ENCODE data around the gene SLCO4A1.

The SLCO4A1 gene

DNA sequence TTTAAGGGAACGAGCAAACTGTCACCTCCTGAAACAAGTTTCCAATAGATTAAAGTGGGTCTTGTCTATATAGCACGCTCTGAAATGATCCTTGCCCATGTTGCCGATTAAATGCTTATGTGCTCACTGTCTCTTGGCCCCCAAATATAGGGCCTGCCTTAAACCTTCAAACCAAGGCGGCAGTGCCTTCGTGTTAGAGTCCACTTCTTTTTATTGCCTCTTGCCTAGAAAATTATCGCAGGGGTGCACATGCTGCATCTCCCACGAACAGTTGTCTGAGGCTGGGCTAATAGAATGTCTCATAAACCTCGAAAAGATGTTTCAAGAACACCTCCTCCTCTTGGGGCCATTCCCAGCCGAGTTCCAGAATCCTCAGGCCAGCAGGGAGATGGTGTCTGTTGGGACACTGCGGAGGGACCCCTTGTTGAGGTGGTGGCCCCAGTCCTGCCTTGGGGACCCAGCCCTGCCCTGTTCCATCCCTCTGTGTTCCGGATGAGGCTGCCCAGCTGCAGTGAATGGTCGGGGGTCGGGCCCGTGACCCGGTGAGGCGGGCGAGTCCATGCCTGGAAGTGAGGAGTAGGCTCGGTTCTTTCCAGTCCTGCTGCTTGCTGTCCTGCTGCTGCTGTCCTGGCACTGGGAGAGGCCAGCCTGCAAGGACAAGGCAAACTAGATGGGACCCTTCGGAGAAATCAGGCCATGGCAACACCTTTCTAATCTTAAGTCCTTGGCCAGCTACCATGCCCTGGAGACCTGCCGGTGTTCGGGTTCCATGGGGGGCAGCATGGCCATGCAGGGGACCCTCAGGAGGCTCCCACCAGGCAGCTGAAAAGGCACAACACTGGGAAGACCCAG lies 34.7 kb upstream of the SLCO4A1 start:
- no peak for DNase-seq (ENCODE audit: low read depth in 2 of 2)

DNA sequence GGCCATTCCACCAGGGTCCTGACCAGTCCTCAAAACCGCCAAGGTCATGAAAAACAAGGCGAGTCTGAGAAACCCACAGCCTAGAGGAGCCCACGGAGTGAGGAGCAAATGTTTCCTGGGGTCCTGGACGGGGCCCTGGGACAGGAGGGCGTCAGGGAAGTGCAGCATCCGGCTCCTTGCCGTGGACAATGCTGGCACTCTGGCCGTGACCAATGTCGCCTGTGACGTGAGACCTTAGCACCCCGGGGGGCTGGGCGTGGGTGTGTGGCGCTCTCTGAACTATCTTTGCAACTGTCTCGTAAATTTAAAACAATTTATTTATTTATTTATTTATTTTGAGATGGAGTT lies 34.1 kb upstream of the SLCO4A1 start:
- no peak for DNase-seq (ENCODE audit: low read depth in 2 of 2)

DNA sequence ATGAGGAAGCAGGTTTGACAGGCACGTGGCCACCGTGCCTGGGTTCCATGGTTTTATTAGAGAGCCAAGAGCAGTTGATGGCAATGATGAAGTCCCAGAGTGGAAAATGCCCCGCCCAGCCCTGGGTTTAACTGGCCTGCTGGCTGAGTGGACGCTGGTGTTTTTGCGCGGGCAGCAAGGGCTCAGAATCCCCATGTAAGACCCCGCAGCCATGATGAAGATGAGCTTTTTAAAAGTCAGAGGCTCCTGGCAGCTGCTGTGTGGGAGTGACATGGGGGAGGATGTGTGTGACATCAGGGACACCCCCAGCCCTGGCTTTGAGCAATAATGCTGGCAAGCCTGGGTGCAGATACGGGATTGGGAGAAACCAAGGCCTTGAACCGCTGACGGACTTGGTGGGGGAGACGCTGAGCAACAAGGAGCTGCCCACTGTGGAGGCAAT lies 33.0 kb upstream of the SLCO4A1 start:
- no peak for DNase-seq (ENCODE audit: low read depth in 2 of 2)

DNA sequence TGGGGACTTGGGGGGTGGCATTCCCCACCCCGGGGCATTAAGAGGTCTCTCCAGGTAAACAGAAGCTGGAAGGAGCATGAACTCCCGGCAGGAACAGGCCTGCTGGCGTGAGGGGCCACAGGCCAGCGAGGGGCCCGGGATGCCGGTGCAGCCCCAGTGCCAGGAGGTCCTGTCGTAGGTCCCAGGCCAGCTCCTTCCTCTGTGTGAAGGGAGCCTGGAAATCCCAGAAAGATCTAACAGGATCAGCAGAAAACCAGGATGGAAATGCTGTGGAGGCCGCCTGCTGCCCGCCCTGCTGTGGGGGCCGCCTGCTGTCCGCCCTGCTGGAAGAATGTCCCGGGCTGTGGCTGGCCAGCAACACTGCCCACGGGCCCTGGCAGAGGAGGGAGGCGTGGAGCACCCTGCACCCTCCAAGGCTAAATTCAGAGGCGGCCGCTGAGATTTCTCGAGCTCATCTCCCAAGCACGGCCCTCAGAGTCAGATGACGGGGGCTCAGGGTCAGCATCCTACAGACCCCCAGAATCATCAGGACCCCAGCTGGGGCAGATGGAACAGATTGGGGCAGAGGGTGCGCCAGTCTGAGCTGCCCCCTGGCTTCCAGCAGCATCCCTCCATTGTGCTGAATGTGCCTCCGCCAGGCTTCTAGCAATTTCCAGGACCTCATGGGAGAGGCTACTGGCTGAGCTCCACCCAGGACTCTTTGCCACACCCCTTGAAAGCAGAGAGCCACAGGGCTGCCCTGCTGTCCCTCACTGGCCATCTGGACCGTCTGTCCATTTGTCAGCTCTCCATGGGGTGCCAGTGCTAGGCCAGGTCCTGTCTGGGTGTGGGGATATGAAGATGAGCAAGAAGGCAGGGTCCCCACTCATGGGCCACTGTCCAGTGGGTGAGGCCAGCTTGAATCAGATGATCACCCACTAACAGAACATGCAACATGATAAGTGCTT lies 32.2 kb upstream of the SLCO4A1 start:
- no peak for DNase-seq (ENCODE audit: low read depth in 2 of 2)

DNA sequence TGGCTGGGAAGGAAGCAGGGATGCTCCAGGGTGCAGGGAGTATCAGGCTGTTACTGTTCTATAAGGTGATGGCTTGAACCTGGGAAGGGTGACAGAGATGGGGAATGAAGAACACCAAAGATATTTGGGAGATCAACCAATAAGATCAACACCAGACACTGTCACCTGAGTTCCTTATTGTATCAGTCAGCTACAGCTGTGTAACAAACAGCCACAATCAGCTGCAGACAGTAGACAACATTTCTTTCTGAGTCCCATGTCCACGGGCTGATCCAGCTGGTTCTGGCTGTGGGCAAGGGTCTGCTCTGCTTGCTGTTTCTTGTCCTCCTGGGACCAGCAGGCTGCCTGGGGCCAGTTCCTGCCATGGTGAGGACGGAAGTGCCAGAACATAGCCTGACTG lies 31.3 kb upstream of the SLCO4A1 start:
- DNase-seq (ENCODE audit: low read depth in 2 of 2), result no peak

DNA sequence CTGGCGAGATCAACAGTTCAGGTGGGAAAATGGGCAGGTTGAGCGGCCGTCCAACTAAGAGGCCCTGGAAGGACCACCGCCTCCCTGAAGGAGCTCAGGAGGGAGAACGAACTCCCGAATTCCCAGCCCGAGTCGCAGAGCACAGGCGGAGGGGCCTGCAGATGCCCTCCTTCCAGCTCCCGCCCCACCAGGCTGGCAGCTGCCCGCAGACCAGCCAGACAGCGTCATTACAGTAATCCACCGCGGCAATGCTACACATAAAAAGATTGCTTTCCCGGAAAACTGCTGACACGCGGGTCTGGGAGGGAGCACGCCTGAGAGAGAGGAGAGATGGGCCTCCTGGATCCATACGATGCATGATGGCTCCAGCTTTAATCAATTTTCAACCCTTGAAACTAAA lies 30.5 kb upstream of the SLCO4A1 start:
- no peak for DNase-seq (ENCODE audit: low read depth in 2 of 2)

DNA sequence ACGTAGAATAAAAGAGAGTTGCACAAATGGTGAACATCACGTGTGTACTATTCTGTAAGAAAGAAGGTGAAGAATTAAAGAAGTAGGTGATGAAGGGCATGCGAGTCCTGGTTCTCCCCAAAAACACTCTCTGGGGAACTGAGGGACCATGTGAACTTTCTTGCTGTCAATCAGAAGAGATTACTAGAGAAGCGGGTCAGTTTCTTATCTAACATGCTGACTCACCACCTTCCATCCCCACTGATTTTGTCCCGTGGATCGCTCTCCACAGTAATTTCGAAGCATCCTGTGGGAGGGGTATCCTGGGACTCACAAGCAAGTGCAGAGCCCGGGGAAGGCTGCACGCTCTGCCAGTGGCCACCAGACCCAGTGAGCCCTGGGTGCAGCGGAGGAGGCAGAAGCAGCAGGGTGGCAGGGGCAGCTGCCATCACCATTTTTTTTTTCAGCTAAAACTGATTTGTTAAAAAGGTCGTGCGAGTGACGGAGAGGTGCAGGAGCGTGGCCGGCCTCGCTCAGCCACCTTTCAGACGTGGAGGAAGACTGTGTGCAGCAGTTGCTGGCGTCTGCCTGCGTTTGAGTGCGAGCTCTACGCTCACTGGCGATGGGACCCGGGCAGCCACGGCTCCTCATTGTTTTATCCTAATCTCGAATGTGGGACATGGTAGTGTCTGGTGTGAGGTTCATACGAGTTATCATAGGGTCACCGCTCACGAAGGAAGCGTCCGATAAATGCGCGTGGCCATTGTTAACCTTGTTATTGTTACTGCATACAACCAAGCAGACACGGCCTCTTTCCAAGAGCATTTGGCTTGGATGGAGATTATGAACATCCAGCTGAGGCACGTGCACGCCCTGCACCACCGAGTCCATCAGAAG lies 28.0 kb upstream of the SLCO4A1 start:
- no peak for DNase-seq (ENCODE audit: low read depth in 2 of 2)

DNA sequence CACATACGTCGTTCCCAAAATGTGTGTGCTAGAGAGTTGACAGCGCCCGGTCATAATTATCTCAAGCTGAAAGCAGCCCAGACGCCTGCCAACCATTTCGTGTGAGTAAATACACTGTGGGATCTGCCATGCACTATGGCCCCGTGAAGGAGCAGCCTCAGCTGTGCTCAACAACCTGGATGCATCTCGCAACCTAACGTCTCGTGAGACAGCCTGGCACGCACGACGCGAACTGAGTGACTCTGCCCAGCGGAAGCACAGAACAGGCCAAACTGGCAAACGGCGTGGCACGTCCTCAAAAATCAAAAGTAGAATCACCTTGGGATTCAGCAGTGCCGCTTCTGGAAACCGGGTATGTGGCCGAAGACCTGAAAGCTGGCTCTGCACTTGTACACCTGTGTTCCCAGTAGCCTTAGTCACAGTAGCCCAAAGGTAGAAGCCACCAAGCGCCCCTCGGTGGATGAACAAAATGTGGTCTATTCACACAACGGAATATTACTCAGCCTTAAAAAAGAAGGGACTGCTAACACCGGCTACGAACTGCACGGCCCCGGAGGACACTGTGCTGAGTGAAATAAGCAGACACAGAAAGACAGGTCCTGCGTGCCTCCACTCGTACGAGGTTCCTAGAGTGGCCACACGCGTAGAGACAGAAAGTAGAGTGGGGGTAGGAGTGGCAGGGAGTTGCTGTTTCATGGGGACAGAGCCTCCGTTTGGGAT lies 27.2 kb upstream of the SLCO4A1 start:
- no peak for DNase-seq (ENCODE audit: low read depth in 2 of 2)

DNA sequence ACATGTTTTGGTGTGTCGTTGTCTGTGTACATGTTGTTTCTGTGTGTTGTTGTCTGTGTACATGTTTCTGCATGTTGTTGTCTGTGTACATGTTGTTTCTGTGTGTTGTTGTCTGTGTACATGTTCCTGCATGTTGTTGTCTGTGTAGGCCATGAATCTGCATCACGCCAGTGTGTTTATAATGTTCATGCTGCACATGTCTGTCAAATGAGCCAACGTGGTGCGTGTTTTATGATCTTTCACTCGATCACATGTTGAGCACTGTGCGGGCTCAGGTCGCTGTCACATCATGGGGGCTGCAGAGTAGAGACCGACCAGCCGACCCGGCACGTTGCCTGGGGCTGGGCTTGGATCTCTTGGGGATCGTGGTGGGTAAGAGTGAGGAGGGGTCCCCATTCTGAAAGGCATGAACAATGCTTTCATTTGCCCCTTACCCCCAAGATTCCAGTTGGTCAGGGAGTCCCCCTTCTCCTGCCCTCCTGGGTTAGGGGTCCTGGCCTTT lies 26.5 kb upstream of the SLCO4A1 start:
- DNase-seq (ENCODE audit: low read depth in 2 of 2), result no peak

DNA sequence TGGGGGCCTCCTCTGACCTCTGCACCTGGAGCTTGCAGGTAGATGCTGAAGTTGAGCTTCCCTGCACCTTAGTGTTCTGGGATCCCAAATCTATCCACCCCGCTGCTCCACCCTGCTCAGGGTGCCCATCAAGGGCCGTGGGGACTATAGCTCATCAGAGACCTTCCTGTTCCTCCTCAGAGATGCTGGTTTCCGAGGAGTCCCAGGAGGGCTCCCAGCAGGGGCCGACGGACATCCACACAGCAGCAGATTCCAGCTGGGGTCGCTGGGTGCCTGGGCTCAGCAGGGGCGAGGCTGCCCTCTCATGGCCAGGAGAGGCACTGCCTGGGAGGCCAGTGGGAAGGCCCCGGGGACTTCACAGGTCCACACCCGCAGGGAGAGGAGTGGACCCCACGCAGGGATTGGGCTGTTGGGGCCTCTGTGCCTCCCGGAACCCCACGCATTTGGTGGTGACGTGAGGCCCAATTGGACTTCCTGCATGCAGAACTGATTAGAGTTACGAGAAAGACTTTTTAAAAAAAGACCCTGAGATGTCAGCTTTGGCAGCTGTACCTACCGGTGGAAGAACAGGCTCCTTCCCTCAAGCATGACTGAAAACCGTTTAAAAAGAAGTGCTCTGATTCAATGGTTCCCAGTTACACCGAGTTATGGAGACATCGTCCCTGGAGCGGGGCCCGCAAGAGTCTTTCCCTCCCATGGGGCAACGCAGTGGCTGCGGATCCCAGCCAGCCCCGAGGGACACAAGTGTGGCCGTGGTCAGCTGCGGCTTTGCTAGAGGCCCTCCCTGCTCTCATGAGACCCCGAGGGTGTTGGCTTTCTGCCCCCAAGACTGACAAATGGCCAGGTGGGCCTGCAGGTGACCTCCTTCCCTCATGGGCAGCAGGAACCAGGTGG lies 25.3 kb upstream of the SLCO4A1 start:
- peak in 1 of 2 donors; percentile 50 for DNase-seq (ENCODE audit: low read depth in 2 of 2)

DNA sequence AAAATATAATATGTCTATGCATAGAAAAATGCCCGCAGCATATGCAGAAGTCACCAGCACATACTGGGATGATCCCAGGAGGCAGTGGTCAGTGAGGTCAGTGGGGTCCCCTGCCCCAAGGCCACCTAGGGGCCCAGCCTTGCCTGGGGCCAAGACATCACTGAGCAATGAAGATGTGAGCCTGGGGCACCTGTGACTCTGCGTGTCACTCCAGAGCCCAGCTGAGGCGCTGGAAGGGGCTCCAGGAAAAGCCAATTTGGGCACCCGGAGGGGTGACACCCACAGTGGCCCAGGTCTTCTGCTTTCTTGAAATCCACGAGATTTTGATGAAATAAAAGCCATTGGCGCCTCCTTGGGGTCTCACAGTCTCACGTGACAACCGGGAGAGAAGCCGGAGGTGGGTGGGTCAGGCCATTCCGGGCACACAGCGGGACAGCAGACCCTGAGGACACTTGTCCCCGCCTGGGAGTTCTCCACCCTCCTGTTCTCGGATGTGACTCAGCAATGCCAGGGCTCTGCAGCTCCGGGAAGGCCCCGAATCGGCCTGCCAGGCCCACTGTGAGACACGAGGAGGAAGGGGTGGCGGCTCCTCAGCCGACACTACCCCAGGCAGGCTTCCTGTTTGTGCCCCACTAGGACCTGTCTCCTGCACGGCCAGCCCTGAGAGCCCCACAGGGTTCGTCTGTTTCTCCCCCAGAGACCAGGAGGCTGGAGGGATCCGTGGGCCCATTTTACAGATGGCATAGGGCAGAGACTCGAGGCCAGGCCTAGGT lies 24.4 kb upstream of the SLCO4A1 start:
- DNase-seq (ENCODE audit: low read depth in 2 of 2), result peak in 1 of 2 donors; percentile 20

DNA sequence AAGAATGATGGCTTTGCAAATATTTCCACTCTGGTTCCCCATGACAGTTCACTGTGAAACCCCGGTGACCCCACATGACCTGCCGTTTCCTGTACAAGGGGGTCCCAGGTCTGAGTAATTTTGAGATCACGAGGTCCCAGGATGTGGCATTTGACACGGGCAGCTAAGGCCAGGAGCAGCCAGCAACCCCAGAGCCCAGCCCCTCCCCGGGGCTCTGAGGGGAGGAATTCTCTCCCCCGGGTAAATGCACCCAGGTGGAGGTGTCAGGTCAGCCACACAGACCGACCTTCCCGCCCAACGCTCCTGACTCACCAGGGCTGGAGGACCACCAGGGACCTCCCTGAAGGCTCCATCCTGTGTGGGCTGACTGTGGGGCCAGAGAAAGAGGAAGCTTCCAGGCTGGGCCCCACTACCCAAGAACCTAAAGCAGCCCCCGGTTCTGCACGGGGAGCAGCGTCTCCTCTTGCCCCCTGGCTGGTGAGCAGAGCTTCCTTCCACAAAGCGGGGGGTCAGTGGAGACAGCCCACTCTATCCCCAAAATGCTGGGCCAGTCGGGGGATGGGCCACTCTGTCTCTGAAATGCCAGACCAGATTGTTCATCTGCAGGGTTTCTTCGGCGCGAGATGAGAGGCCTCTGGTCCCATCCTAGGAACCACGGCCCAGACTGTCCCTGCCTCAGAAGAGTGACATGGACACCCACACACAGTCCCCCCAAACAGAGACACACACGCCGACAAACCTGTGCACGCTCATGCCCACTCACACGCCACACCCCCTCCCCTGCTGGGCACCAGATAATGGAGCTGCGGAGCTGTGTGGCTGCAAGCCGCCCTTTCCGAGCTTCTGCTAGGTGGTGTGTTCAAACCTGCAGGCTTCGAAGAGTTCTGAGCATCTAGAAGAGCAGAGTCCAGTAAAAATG lies 23.4 kb upstream of the SLCO4A1 start:
- no peak for DNase-seq (ENCODE audit: low read depth in 2 of 2)

DNA sequence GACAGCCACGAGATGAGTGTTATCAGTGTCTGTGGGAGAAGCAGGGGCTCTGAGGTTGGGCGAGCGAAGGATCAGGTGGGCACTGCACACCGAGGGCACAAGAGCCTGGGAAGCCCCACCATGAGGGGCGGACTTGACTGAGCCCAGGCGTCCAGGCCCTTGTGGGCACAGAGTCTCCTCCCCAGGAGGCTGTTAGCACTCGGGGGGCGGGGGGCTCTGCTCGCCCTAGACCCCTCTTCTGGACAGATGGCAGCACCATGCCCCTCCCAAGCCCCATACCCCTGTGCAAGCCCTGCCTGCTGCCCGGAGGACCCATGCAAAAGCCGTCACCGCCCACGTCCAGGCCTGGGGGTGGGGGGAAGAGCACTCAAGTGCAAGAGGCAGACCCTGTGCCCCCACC lies 21.7 kb upstream of the SLCO4A1 start:
- DNase-seq (ENCODE audit: low read depth in 2 of 2), result no peak

DNA sequence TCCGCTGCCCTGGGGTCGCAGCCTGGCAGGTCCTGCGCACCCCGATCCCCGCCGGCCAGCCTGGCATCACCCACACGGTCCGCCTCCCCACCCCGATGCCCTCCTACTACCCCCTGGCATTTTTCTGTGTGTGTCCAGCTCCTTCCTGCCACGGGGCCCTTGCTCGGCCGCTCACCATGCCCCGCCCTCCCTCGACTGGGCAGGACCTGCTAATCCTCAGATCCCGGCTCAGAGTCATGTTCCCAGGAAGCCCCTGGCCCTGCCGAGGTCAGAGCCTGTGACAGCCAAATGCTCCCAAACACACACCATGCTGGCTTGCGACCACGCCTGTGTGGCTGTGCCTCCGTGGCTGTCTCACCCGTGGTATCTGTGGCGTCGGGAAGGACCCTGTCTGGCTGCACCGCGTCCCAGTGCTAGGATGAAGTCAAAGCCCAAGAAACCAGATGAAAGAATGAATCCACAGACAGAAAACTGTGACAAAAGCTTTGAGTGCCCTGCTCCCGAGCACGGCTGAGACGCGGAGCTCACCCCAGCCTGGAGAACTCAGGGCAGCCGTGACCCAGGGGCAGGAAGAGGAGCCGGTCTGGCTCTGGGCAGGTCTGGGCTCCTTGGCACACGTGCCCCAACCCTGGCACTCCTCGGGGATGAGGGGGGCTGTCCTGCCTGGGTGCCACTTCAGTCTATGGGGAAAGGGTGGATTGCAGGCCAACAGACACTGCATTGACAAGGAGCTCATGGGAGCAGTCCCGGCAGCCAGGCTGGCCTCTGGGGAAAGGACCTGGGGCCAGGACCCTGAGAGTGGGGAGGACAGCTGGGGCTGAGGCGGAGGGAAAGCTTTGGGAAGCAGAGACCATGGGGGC lies 20.8 kb upstream of the SLCO4A1 start:
- no peak for DNase-seq (ENCODE audit: low read depth in 2 of 2)

DNA sequence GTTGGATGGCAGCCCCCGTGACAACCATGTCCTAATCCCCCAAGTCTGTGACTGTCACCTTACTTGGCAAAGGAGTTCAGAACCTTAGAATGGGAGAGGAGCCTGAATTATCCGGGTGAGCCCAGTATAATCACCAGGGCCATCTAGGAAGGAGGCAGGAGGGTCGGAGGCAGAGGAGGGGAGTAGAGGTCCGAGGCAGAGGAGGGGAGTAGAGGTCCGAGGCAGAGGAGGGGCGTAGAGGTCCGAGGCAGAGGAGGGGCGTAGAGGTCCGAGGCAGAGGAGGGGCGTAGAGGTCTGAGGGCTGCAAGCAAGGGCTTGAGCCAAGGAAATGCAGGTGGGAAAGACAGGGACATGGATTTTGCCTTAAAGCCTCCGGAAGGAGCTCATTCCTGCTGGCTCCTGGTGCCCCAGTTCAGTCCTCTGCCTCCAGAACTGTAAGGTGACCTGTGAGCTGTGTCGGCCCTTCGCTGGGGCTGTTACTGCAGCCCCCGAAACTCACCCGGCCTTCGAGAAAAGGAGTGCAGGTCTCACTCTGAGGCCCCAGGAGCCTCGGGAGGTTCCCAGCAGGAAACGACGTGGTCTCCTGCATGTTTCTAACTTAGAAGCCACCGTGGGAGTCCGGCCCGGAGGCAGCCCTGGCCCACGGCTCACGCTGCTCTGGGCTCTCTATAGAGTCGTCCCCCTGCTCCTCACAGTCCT lies 20.0 kb upstream of the SLCO4A1 start:
- no peak for DNase-seq (ENCODE audit: low read depth in 2 of 2)

DNA sequence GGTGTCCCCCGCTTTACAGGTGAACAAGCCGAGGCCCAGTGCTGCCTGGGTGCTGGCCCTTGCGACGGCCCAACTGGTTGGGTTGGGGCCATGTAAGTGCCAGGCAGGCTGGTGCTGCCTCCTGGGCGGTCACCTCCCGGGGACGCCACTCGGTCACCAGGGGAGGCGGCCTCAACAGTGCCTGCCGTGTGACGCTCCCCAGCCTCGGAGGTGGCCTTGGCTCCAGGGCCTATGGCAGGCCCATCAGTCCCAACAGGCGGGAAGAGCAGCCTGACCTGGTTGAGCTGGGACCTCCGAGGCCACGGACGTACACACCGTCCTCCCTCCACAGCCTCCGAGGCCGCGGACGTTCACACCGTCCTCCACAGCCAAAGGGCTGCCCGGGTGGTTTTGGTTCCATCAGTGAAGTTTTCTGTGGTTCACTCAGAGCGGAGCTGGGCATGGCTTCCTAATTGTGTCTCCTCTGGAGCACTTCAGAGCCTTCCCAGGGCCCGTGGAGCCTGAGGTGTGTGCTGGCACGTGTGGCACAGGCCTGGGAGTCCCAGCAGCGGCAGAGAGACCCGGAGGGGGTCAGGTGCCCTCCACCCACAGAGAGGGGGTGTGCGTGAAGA lies 19.3 kb upstream of the SLCO4A1 start:
- no peak for DNase-seq (ENCODE audit: low read depth in 2 of 2)

Measured in stimulated activated CD4-positive, alpha-beta T cell treated with anti-CD3 and anti-CD28 coated beads, Interleukin-1b, Interleukin-23, amount 100 ng/mL, for 1 hour (primary cell).